Sciatic nerve (tissue), 2 donors: Measurements from ENCODE around the gene KRT31. TPM values are rescaled to one million over a fixed set of nuclear protein-coding genes. Genes with fewer than 3 reads are reported as not detected.
"Not testable (repeated sequence)": the region's sequence is repeated elsewhere in the genome, so short reads cannot be mapped to it uniquely, and the experiment has no call there.

Experiments used
- ATAC-seq: fragments of 200-7000 bp; cut with Tn5 transposase; one replicate; pipeline ENCODE4 v1.9.1; 2020; ENCODE audit warnings: mild to moderate bottlenecking, moderate library complexity
- DNase-seq: peaks from one replicate; pipeline ENCODE4 v3.0.0-alpha.2; 2020; ENCODE audit warnings: low spot score
- intact Hi-C: fragments of 100-400 bp; cut with DNase I; formaldehyde crosslinking; loops from one replicate; pipeline ENCODE4 v1.14.2; 2022
- total RNA-seq: library from RNA; stranded (reverse); fragmentation: NEBNext Ultra II Directional; extraction: Animal tissue kit (Norgen Biotek cat#: 25700); gene quantifications from one replicate; pipeline ENCODE4 v1.2.1, GENCODE V29; 2021
- donor health status: DM: no; HTN: no; CAD: no.
- donor health status: DM: no; HTN: no; CAD: no.

The KRT31 gene
- not detected for total RNA-seq

GRCh38 chr17:41396996-41397660 lies at the start of gene KRT31:
Gene KRT31 (minus strand): TSS chr17:41397608. CDS start chr17:41397539, 69 bp downstream.
- ATAC-seq = no peak
- intact Hi-C loops = no loop called here
- DNase-seq = no peak

- no peak for ATAC-seq
- intact Hi-C loops = no loop called here
- DNase-seq = no peak
Observed at GRCh38 chr17:41446806-41447205, 49.4 kb upstream of the KRT31 start.

- no peak for ATAC-seq
- DNase-seq = no peak
- intact Hi-C loops = no loop called here
Observed at GRCh38 chr17:41444640-41445039, 47.2 kb upstream of the KRT31 start.

- DNase-seq (no peak), ATAC-seq (peak; percentile 56)
- intact Hi-C loops = no loop called here
Observed at GRCh38 chr17:41444186-41444585, 46.8 kb upstream of the KRT31 start.

- DNase-seq = no peak
- intact Hi-C loops = no loop called here
- ATAC-seq = no peak
Observed at GRCh38 chr17:41442739-41443138, 45.3 kb upstream of the KRT31 start.

GRCh38 chr17:41440531-41441033 lies 43.2 kb upstream of the KRT31 start, which contains the start of gene KRT38:
Gene KRT38 (minus strand): TSS chr17:41440983. CDS start chr17:41440921, 62 bp downstream.
- intact Hi-C loops = no loop called here
- ATAC-seq (no peak), DNase-seq (no peak)

DNA sequence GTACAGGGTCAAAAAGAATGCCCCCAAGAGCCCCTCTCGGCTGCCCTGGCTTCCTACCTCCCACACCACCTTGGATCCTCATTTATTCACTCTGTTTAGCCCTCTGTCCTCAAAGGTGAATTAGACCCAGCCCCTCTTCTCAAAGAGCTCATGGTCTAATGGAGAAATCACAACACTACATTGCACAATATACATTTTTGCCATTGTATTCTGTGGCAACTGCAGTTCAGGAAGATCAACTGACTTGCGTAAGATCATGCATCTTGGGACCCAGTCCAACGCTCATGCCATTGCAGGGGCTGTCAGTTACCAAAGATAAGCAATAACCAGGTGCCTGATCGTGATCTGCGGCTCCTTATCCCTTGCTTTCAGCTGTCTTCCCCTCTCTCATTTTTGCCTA lies 42.0 kb upstream of the KRT31 start:
- ATAC-seq = no peak
- intact Hi-C loops = no loop called here

DNA sequence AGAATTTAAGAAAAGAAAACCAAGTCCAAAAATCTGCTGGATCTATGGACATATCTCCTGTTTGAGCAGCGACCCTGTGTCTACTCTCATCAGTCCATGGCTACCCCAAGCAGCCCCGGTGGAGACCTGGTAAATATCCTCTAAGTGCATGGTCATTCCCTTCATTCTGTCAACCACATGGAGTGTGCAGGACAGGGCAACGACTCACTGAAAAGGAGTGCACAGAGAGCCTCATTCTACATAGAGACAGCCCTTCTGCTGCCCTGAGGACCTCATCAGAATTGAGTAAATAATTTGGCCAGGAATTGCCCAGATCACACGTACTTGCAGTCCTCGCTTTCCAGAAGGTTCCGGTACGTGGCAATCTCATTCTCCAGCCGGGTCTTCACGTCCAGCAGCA lies 40.4 kb upstream of the KRT31 start:
- ATAC-seq (no peak), DNase-seq (no peak)
- intact Hi-C loops = no loop called here

More for the DNA sequence above, 42.0 kb upstream of the KRT31 start:
- DNase-seq = no peak

DNA sequence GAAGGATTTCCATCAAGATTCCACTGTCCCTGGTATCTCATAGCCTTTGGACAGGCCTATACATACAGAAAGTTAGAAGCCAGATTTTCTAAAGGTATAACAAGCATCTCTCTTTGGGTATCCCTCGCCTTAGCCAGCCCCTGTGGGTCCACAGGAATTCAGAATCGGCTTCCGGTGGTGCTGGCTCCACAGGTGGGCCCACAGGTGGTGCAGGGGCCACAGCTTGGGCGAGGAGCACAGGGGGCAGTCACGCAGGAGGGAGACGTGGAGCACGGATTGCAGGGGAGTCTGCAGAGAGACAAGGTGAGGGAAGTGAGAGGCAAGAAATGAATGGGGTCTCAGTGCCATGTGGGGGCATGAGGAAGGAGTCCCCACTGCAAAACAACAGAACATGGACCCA lies 39.8 kb upstream of the KRT31 start:
- intact Hi-C loops = no loop called here
- no peak for DNase-seq
- no peak for ATAC-seq

GRCh38 chr17:41434415-41434814 lies 37.0 kb upstream of the KRT31 start:
- DNase-seq (no peak), ATAC-seq (no peak)
- intact Hi-C loops = no loop called here

DNA sequence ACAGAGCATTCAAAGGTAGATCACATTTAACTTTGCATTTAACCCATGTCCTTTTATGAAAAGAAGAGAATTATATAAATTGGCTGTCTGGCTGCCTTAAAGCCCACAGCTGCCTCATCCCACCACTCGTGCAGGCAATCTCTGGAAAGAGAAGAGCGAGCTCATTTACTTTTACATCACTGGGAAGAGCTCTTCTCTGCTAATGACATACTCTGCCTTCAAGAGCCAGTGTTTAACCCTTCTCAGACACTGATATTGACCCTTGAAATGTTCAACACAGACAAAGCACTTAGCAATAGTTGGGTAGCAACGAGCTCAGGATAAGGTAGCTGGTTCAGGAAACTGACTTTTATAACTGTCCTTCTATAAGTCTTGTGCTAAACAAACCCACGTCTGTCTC lies 36.6 kb upstream of the KRT31 start:
- DNase-seq = no peak
- intact Hi-C loops = no loop called here
- no peak for ATAC-seq

- intact Hi-C loops = no loop called here
- DNase-seq (no peak), ATAC-seq (no peak)
Observed at GRCh38 chr17:41433586-41433985, 36.2 kb upstream of the KRT31 start.

DNA sequence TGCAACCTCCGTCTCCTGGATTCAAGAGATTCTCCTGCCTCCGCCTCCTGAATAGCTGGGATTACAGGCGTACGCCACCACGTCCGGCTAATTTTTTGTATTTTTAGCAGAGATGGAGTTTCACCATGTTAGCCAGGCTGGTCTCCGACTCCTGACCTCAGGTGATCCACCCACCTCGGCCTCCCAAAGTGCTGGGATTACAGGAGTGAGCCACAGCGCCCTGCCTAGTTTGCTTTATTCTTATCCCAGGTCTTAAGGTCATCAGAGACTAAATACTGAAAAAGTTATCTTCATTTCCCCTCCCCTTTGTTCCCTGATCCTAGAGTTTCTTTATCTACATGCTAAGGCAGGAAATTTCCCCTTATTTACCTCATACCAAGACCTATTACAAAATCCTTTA lies 33.0 kb upstream of the KRT31 start:
- intact Hi-C loops, DNase-seq, ATAC-seq: not testable (repeated sequence)

DNA sequence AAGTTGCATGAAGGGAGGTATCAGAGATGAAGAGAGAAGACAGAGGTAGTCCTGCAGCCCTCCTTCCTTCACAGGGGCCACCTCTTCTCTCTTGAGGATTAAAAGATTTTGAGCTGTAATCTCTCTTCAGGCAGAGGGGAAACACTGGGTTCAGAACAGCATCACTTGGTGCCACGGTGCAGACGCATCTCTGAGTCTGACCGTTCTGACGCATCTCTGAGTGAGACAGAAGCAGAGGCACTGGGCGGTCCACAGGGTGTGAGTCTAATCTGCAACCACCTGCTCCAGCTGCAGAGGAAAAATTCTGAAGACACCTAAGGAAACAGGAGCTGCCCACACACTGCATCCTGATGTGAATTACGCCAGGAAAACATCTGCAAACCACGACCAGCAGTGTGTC lies 32.3 kb upstream of the KRT31 start:
- intact Hi-C loops = no loop called here
- DNase-seq (no peak), ATAC-seq (no peak)

DNA sequence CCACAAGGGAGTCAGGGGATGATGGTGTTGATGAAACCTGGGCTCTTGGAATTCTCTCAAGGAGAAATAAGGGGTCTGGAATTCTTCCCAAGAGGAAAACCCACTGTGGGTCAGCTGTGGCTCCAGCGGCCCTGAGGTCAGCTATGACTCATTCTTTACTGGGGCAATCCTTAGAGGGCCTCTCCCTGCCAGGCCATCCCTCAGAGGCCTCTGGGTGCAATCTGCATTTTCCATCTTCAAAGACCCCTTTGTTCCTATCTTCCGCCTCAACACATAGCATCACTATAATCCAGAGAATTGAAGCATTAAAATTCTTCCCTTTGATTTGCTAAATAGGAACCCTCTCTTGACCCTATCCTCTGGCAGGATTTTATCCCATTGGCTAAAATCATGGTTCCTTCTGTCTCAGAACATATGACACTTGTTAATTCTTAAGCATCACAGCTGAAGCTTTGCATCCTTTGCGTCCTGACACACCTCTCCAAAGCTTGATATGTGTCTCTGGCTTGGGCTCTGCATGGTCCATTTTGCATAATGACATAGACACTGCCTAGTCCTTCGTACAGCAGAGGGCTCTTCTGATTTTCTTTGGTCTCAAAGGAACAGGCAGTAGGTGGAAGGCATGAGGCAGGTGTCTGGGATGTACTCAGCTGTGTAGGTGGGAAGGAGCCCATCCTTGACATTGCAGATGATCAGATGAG lies 31.3 kb upstream of the KRT31 start:
- intact Hi-C loops = no loop called here
- ATAC-seq (no peak), DNase-seq (no peak)

GRCh38 chr17:41424111-41424635 lies 26.8 kb upstream of the KRT31 start, which contains the start of gene KRT37:
Gene KRT37 (minus strand): TSS chr17:41424585. CDS start chr17:41424523, 62 bp downstream.
- intact Hi-C loops = no loop called here
- DNase-seq = no peak
- no peak for ATAC-seq

DNA sequence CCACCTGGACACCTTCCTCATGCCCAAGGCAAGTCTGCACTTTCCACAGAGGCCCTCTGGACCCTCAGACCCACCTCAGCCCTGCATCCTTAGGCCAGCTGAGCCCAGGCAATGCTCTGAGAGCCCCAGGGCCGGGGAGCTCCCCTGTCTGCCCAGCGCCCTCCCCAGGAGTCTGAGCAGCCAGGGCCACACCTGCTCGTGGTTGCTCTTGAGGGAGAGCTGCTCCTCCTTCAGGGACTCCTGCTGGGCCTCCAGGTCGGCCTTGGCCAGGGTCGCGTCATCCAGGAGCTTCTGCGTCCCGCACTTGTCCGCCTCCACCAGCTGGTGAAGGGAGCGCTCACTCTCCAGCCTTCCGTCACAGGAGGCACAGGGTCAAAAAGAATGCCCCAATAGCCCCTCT lies 25.2 kb upstream of the KRT31 start:
- DNase-seq, intact Hi-C loops, ATAC-seq: not testable (repeated sequence)

- ATAC-seq (no peak), DNase-seq (no peak)
- intact Hi-C loops = no loop called here
Observed at GRCh38 chr17:41421617-41422016, 24.2 kb upstream of the KRT31 start.

GRCh38 chr17:41421116-41421515 lies 23.7 kb upstream of the KRT31 start:
- intact Hi-C loops = no loop called here
- DNase-seq = no peak
- ATAC-seq = peak; percentile 61

- intact Hi-C loops = no loop called here
- no peak for ATAC-seq
- no peak for DNase-seq
Observed at GRCh38 chr17:41420134-41420533, 22.7 kb upstream of the KRT31 start.
